ENCODE data around the gene COG2.

Gene COG2

GRCh38 chr1:230711245-230711644 lies 69.0 kb downstream of the COG2 start:
- TF ChIP-seq, protein P1, sequence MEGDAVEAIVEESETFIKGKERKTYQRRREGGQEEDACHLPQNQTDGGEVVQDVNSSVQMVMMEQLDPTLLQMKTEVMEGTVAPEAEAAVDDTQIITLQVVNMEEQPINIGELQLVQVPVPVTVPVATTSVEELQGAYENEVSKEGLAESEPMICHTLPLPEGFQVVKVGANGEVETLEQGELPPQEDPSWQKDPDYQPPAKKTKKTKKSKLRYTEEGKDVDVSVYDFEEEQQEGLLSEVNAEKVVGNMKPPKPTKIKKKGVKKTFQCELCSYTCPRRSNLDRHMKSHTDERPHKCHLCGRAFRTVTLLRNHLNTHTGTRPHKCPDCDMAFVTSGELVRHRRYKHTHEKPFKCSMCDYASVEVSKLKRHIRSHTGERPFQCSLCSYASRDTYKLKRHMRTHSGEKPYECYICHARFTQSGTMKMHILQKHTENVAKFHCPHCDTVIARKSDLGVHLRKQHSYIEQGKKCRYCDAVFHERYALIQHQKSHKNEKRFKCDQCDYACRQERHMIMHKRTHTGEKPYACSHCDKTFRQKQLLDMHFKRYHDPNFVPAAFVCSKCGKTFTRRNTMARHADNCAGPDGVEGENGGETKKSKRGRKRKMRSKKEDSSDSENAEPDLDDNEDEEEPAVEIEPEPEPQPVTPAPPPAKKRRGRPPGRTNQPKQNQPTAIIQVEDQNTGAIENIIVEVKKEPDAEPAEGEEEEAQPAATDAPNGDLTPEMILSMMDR (IDR thresholded peaks at IDR 0.05), result no peak

DNA sequence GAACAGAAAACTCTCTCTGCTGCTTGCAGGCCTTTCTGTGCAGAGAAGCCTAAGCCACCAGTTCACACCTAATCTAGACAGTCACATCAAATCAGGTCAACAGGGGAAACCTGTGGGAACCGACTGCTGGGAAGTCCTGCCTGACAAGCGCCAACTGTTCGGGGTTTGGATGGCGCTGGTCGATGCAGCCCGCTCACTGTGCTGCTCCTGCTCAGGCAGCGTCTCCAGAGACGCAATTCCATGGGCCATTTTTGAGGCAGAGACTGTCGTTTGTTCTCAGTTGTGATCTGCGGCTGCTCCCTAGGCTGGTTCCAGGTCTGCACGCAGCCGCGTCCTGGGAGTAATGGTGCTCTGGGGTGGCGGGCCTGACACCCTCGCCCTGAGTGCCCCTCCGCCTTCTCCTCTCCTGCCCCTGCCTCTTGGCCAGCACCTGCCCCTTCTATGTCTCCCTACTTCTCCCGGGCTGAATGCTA lies 70.2 kb downstream of the COG2 start:
- TF ChIP-seq, protein P1 (IDR thresholded peaks at IDR 0.05), result no peak

- TF ChIP-seq, protein P1 (IDR thresholded peaks at IDR 0.05), result no peak
Observed at GRCh38 chr1:230713138-230713537, 70.9 kb downstream of the COG2 start.

- TF ChIP-seq, protein P1 (IDR thresholded peaks at IDR 0.05), result no peak
Observed at GRCh38 chr1:230713547-230713914, 71.2 kb downstream of the COG2 start.

DNA sequence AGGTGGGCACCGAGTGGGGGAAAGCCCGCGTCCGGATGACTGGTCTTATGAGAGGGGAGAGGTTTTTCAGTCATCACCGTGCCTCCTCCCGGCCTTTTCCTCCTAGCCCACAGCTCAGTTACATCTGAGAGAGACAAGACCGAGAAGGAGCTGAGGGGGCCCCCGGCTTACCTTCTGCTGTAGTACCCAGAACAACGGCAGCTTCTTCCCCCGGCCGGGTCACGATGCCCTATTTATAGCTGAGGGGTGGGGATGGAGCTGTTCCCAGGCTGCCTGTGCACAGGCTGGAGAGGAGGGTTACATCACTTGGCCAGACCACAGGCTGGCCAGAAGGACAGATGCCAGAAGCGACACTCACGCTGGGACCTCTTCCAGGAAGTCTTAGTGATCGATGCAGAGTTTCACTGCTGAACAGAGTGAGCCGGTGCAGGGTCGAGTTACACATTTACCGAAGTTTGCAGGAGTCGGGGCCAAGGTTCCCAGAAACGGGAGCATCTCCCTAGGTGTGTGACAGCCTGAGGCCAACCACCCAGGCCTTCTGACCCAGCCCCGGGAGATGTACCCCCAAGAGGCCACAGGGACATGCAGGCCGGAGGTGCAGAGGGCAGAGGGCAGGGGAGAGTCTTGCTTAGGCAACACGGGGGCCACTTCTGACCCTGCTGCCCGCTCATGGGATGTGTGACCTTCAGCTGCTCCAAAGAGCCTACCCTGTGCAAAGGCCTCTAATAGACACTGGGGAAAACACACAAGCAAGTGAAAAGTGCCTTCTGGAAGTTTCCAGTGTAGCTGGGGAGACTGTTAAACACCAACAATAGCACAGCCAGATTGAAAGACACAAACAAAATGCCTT lies 71.9 kb downstream of the COG2 start, which contains the start of gene AGT:
Gene AGT, minus strand, starts transcription at position 208 of the 850 bp plus-strand sequence. CDS start 3,299 bp downstream, outside the sequence.
- TF ChIP-seq, protein P1 (IDR thresholded peaks at IDR 0.05), result no peak

- TF ChIP-seq, protein P1 (IDR thresholded peaks at IDR 0.05), result no peak
Observed at GRCh38 chr1:230715510-230715909, 73.2 kb downstream of the COG2 start.

GRCh38 chr1:230717251-230717650 lies 75.0 kb downstream of the COG2 start:
- TF ChIP-seq, protein P1 (IDR thresholded peaks at IDR 0.05), result no peak
